GM19397 (cell line): ENCODE measurements around the gene C10orf95.

Experiments
- ATAC-seq: cut with Tn5 transposase; IDR thresholded peaks from one replicate; pipeline ENCODE4 v1.9.1; 2021; ENCODE audit warnings: mild to moderate bottlenecking, moderate library complexity; ENCODE audit not compliant: unreplicated experiment

C10orf95 gene

DNA sequence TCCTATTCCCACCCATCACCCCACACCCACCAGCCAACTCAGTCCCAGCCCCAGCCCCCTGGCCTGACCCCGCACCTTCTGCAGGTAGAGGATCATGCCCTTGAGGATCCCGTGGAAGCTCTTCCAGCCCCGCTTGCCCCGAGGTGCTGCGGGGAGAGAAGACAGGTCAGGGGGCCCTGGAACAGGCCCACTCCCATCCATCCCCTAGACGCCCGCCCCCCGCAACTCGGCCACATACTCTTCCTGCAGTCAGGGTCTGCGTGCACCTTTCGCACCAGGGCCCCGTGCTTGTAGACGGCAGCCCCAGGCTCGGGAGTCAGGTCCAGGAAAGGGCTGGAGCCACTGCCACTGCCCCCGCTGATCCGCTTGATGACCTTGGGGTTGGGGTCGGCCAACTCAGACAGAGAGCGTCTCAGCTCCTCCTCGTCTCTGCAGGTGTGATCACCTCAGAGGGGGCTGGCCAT is 46.2 kb downstream of the C10orf95 start:
- ATAC-seq = no peak

DNA sequence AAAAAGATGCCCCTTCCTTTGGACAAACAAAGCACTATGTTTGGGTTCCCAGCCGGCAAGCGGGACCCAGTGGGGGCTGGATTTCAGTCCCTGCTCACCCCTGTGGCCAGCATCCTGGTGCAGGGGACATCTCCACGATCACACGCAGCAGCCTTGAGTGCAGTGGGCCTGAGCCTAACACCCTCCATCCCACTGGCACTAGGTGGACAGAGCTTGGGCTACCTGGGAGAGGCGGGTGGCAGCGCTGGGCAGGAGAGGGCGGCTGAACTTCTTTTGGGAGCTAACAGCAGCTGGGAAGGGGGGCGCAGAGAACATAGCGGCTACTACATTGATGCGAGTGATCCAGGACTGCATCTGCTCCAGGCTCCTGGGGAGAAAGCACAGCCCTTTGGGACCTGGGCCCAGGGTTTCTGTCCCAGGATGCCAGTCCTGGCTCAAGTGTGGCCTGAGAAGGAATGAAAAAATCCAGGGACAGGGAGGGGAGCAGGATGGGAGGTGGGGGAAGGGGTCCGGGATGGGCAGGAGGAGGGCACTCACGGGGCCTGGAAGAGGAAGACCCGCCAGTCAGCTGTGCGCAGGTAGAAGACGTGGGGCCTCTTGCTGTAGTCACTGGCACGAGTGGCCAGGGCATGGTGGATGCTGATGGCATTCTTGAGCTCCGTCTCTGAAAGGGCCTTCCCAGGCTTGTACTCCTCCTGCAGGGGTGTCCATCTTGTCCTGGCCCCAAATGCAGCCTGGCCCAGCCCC is 46.8 kb downstream of the C10orf95 start:
- ATAC-seq = no peak

DNA sequence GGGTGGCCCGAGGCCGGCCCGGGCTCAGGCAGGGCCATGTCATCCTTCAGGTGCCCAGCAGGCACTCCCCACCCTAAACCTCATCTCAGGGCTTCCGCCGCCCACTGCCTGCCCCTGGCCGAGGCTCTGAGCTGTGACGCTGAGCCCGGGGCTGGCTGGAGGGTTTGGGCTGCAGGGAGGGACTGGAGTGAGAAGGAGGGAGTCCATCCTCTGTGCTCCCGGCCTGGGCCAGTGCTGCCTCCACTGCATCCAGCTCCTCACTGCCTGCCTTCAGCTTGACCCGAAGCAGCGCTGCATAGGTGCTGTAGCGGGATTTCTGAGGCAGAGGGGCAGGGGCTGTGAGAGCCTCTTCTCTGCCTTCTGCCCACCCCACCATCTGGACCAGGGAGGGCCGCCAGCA is 48.2 kb downstream of the C10orf95 start:
- ATAC-seq = no peak

DNA sequence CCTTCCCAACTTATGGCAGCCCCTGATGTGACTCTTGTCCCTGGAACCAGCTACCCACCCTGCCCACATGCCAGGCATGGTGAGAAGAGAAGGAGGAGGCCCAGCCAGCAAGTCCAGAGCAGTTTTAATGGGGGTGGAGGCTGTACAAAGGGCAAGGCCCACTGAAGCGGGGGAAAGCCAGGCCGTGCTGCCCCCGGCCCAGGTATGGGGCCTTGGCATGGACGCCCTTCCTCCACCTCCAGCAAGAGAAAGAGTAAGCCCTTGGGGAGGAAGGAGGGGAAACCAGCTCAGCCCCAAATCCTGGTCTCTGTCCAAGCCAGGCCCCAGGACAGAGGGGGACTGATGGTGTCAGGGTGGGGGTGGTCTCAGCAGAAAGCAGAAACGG is 48.8 kb downstream of the C10orf95 start:
- no peak for ATAC-seq

DNA sequence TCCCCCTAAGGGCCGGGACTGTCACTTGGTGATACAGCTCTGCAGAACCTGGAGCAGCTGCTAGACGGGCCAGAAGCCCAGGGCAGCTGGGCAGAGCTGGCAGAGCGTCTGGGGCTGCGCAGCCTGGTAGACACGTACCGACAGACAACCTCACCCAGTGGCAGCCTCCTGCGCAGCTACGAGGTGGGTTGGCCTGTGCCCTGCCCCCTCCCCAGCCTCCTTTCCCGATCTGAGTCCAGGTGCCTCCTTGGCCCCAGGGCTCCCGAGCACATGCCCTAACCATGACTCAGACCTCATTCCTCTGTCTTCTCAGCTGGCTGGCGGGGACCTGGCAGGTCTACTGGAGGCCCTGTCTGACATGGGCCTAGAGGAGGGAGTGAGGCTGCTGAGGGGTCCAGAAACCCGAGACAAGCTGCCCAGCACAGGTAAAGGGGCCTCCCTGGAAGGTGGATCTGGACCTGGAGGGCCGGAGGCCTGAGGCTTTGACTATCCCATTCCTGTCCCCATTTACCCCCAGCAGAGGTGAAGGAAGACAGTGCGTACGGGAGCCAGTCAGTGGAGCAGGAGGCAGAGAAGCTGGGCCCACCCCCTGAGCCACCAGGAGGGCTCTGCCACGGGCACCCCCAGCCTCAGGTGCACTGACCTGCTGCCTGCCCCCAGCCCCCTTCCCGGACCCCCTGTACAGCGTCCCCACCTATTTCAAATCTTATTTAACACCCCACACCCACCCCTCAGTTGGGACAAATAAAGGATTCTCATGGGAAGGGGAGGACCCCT is 49.4 kb downstream of the C10orf95 start:
- ATAC-seq = no peak

DNA sequence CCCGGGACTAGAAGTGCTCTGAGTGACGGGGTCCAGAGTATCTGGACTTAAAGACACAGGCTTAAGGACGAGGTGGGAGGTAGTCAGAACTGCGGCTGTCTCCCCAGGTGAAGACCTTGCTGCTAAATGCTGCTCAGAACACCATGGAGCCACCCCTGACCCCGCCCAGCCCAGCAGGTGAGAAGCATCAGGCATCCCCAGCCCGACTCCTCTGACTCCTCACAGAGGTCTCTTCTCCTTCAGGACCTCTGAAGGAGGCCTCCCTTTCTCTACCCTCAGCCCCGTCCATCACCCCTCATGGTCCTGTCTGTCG is 50.0 kb downstream of the C10orf95 start:
- no peak for ATAC-seq

DNA sequence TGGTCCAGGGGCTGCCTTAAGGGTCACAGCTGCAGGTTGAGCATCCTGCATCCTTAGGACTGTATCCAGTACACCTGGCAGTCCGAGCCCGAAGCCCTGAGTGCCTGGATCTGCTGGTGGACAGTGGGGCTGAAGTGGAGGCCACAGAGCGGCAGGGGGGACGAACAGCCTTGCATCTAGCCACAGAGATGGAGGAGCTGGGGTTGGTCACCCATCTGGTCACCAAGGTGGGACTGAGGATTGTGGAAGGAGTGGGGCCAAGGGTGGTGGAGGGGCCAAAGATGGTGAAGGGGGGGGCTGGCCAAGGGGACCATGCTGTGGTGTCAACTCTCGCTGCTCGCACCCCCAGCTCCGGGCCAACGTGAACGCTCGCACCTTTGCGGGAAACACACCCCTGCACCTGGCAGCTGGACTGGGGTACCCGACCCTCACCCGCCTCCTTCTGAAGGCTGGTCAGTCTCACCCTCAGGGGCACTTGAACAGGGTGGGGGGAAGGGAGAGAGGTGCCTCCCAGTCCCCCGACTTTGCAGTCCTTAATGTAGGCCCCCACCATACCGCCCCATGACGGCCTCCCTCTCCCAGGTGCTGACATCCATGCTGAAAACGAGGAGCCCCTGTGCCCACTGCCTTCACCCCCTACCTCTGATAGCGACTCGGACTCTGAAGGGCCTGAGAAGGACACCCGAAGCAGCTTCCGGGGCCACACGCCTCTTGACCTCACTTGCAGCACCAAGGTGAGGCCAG is 50.6 kb downstream of the C10orf95 start:
- no peak for ATAC-seq

DNA sequence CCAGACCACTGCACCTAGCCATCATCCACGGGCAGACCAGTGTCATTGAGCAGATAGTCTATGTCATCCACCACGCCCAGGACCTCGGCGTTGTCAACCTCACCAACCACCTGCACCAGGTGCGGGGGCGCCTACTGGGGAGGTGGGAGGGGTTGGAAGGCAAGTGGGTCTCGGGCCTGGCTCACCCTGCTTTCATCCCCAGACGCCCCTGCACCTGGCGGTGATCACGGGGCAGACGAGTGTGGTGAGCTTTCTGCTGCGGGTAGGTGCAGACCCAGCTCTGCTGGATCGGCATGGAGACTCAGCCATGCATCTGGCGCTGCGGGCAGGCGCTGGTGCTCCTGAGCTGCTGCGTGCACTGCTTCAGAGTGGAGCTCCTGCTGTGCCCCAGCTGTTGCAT is 51.3 kb downstream of the C10orf95 start:
- ATAC-seq = no peak
